ENCODE data around the gene PPIE. TPM values are rescaled to one million over a fixed set of nuclear protein-coding genes. Genes with fewer than 3 reads are reported as not detected.

The PPIE gene
- total RNA-seq, 1 experiment from 2014 or later, result 73.8 TPM

DNA sequence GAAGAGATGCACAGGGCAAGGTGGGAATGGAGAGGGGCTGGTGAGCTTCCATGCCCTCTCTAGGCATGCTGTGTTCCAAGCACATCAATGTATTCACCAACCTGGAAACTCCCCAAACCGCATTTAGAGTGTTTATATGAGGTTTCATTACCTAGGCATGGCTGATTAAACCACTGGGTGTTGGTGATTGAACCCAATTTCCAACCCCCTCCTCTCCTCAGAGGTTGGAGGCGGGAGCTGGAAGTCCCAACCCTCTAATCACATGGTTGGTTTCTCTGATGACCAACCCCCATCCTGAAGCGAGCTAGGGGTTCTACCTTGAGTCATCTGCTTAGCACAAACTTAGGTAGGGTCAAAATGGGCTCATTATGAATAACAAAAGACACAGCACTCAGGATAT, 3.0 kb upstream of the PPIE start:
- CTCF ChIA-PET, result no interaction called here
- Histone ChIP-seq H3K27me3 (ENCODE audit: insufficient read depth, low read length) (peaks cover 15% of the 10 kb centered on the region), H2AFZ (ENCODE audit: low read depth, low read length, poor library complexity, severe bottlenecking) (no peak overlapping the region), H3K9me3 (ENCODE audit: control insufficient read depth in 1 of 2, insufficient read depth in 1 of 2, low read depth in 1 of 2, low read length in 2 of 2) (no peaks in the 10 kb centered on the region), H3K9me2 (ENCODE audit: insufficient read depth) (no peaks in the 10 kb centered on the region), H3K79me2 (ENCODE audit: insufficient read depth, low read length) (peaks cover 19% of the 10 kb centered on the region), H3K36me3 (ENCODE audit: control insufficient read depth in 1 of 2, insufficient read depth in 2 of 2, low read length in 2 of 2) (peaks cover 0 to under 1% of the 10 kb centered on the region in 2 experiments; a peak in 2 of 4 replicates), H3K9ac (ENCODE audit: low read length) (no peak overlapping the region), H3K27ac (ENCODE audit: low read depth, low read length) (no peak overlapping the region), H3K4me2 (ENCODE audit: low read length) (no peak overlapping the region), H3K4me1 (ENCODE audit: control insufficient read depth in 1 of 2, insufficient read depth in 2 of 2, low read length in 2 of 2) (peaks cover 7 to 18% of the 10 kb centered on the region in 2 experiments; a peak in 3 of 4 replicates), H4K20me1 (ENCODE audit: insufficient read depth) (no peaks in the 10 kb centered on the region), H3K4me3 (replicated peaks in 1 of 2; ENCODE audit: low read depth in 1 of 2, low read length in 2 of 2) (no peak overlapping the region)
- ATAC-seq (no peak), DNase-seq (ENCODE audit: low read depth, low spot score) (no peak)
- no TSS peak for BruUV-seq (replicated peaks)
- POLR2A ChIA-PET, result no interaction called here
- TF ChIP-seq, protein P1, sequence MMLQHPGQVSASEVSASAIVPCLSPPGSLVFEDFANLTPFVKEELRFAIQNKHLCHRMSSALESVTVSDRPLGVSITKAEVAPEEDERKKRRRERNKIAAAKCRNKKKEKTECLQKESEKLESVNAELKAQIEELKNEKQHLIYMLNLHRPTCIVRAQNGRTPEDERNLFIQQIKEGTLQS (IDR thresholded peaks at IDR 0.05), result no peak
- no peak for TF ChIP-seq FOSL1 (IDR thresholded peaks at IDR 0.05; ENCODE audit: low read depth)
- TF ChIP-seq JUND (IDR thresholded peaks at IDR 0.05), result no peak
- TF ChIP-seq SIN3A (IDR thresholded peaks at IDR 0.05; ENCODE audit: low read depth), result no peak
- TF ChIP-seq ZFX (IDR thresholded peaks at IDR 0.05), result no peak
- TF ChIP-seq, protein P2, sequence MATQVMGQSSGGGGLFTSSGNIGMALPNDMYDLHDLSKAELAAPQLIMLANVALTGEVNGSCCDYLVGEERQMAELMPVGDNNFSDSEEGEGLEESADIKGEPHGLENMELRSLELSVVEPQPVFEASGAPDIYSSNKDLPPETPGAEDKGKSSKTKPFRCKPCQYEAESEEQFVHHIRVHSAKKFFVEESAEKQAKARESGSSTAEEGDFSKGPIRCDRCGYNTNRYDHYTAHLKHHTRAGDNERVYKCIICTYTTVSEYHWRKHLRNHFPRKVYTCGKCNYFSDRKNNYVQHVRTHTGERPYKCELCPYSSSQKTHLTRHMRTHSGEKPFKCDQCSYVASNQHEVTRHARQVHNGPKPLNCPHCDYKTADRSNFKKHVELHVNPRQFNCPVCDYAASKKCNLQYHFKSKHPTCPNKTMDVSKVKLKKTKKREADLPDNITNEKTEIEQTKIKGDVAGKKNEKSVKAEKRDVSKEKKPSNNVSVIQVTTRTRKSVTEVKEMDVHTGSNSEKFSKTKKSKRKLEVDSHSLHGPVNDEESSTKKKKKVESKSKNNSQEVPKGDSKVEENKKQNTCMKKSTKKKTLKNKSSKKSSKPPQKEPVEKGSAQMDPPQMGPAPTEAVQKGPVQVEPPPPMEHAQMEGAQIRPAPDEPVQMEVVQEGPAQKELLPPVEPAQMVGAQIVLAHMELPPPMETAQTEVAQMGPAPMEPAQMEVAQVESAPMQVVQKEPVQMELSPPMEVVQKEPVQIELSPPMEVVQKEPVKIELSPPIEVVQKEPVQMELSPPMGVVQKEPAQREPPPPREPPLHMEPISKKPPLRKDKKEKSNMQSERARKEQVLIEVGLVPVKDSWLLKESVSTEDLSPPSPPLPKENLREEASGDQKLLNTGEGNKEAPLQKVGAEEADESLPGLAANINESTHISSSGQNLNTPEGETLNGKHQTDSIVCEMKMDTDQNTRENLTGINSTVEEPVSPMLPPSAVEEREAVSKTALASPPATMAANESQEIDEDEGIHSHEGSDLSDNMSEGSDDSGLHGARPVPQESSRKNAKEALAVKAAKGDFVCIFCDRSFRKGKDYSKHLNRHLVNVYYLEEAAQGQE (IDR thresholded peaks at IDR 0.05; ENCODE audit: low read depth), result no peak
- no peak for TF ChIP-seq EGR1 (IDR thresholded peaks at IDR 0.05; ENCODE audit: low read depth)
- TF ChIP-seq POLR2AphosphoS5 (IDR thresholded peaks at IDR 0.05; ENCODE audit: low read depth, low read length), result no peak
- no peak for TF ChIP-seq SP1 (IDR thresholded peaks at IDR 0.05; ENCODE audit: low read depth)
- TF ChIP-seq, protein P3, sequence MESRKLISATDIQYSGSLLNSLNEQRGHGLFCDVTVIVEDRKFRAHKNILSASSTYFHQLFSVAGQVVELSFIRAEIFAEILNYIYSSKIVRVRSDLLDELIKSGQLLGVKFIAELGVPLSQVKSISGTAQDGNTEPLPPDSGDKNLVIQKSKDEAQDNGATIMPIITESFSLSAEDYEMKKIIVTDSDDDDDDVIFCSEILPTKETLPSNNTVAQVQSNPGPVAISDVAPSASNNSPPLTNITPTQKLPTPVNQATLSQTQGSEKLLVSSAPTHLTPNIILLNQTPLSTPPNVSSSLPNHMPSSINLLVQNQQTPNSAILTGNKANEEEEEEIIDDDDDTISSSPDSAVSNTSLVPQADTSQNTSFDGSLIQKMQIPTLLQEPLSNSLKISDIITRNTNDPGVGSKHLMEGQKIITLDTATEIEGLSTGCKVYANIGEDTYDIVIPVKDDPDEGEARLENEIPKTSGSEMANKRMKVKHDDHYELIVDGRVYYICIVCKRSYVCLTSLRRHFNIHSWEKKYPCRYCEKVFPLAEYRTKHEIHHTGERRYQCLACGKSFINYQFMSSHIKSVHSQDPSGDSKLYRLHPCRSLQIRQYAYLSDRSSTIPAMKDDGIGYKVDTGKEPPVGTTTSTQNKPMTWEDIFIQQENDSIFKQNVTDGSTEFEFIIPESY (IDR thresholded peaks at IDR 0.05; ENCODE audit: extremely low read depth, insufficient replicate concordance, low read length), result no peak
- no peak for TF ChIP-seq YY1 (IDR thresholded peaks at IDR 0.05; ENCODE audit: extremely low read depth, insufficient replicate concordance, low read depth, low read length)
- TF ChIP-seq EZH2phosphoT487 (IDR thresholded peaks at IDR 0.05; ENCODE audit: borderline replicate concordance), result no peak
- no peak for TF ChIP-seq RAD21 (IDR thresholded peaks at IDR 0.05; ENCODE audit: low read depth)
- no peak for TF ChIP-seq ZNF274 (IDR thresholded peaks at IDR 0.05; ENCODE audit: low read depth, low read length)
- no peak for TF ChIP-seq CBX3 (IDR thresholded peaks at IDR 0.05; ENCODE audit: low read depth)
- TF ChIP-seq EZH2 (IDR thresholded peaks at IDR 0.05), result no peak
- TF ChIP-seq POLR2A (IDR thresholded peaks at IDR 0.05; ENCODE audit: borderline replicate concordance, extremely low read depth, insufficient read depth, insufficient read length), result no peak
- TF ChIP-seq SRF (IDR thresholded peaks at IDR 0.05; ENCODE audit: low read depth), result no peak
- no peak for TF ChIP-seq ELF1 (IDR thresholded peaks at IDR 0.05; ENCODE audit: borderline replicate concordance, low read depth)
- TF ChIP-seq, protein P4, sequence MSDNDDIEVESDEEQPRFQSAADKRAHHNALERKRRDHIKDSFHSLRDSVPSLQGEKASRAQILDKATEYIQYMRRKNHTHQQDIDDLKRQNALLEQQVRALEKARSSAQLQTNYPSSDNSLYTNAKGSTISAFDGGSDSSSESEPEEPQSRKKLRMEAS (IDR thresholded peaks at IDR 0.05), result no peak
- RAD21 ChIA-PET (ENCODE audit: low non-redundant PET in 1 of 2, low total read pairs in 2 of 2, uncharacterized antibody in 2 of 2, unreplicated experiment in 2 of 2), result no interaction called here
- intact Hi-C loops (cut with micrococcal nuclease), result no loop called here

Measured in HCT116 (cell line).